Osteocyte (in vitro differentiated cells): ENCODE data around the gene OGFOD3. TPM values are rescaled to one million over a fixed set of nuclear protein-coding genes. Genes with fewer than 3 reads are reported as not detected.
"Not testable (repeated sequence)": the region's sequence is repeated elsewhere in the genome, so short reads cannot be mapped to it uniquely, and the experiment has no call there.

Source experiments
- DNase-seq: peaks from one replicate; pipeline ENCODE4 v3.0.0; 2021; ENCODE audit warnings: mixed read lengths; ENCODE audit not compliant: unreplicated experiment; ENCODE audit errors: extremely low spot score
- H3K27ac Mint-ChIP-seq: one replicate; pipeline ENCODE4 v1.8.0; 2021; ENCODE audit warnings: mild to moderate bottlenecking, mixed read lengths; ENCODE audit not compliant: unreplicated experiment
- H3K27me3 Mint-ChIP-seq: one replicate; pipeline ENCODE4 v1.8.0; 2021; ENCODE audit warnings: mixed read lengths; ENCODE audit not compliant: unreplicated experiment
- H3K36me3 Mint-ChIP-seq: one replicate; pipeline ENCODE4 v1.8.0; 2021; ENCODE audit warnings: mixed read lengths; ENCODE audit not compliant: unreplicated experiment
- H3K4me1 Mint-ChIP-seq: one replicate; pipeline ENCODE4 v1.8.0; 2021; ENCODE audit warnings: mixed read lengths; ENCODE audit not compliant: unreplicated experiment
- H3K4me3 Mint-ChIP-seq: one replicate; pipeline ENCODE4 v1.8.0; 2021; ENCODE audit warnings: mild to moderate bottlenecking, moderate library complexity, mixed read lengths; ENCODE audit not compliant: unreplicated experiment
- H3K9me3 Mint-ChIP-seq: one replicate; pipeline ENCODE4 v1.8.0; 2021; ENCODE audit warnings: mixed read lengths; ENCODE audit not compliant: unreplicated experiment
- total RNA-seq: library from RNA; stranded (reverse); gene quantifications from 2 replicates; pipeline ENCODE4 v1.2.1, GENCODE V29; 2021
- TF ChIP-seq, protein P1 (sequence below): fragments of 200-600 bp; sonication (generic); IDR thresholded peaks from 2 replicates; pipeline ENCODE4 v1.5.0; 2021; ENCODE audit warnings: antibody characterized with exemption, mild to moderate bottlenecking, moderate library complexity

Gene OGFOD3
- total RNA-seq, 1 donor from 2014 or later, result 32.8 TPM

DNA sequence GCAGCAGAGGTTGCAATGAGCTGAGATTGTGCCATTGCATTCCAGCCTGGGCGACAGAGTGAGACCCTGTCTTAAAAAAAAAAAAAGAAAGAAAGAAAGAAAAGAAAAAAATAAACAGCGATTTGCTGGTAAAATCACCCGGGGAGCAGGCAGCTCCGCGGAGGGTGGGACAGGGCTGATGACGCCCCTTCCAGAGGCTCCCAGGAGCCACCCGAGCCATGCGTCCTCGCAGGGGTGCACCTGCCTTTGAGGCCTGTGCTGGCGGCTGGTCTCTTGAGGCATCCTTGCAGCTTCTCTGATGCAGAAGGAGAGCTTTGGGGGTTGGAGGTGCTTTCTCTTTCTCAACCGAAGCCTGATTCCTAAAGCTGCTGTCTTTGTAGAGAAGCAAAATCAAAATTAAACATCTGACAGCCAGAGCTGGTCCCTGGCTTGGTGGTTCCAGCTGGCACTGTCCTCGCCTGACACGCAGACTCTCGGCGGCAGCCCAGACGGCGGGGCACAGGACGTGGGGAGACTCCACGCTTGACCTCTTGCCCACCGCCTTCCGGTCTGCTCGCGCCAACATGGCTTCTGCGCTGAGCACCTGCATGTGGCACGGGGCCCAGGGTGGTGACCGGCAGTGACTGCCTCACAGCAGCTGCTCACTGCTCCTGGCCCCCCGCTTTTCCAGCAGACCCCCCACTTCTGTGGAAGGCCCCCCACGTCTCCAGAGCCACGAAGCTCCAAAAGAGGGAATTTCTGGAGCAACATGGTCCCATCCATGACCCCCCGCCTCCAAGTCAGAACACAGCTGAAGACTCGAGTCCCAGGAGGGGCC, 40.3 kb downstream of the OGFOD3 start:
- H3K9me3 Mint-ChIP-seq, result no peaks in the 10 kb centered on the region
- H3K36me3 Mint-ChIP-seq, result no peaks in the 10 kb centered on the region
- DNase-seq, result no peak
- H3K4me1 Mint-ChIP-seq, result no peaks in the 10 kb centered on the region
- no peak overlapping the region for H3K27ac Mint-ChIP-seq
- H3K27me3 Mint-ChIP-seq, result peaks cover 15% of the 10 kb centered on the region
- TF ChIP-seq, protein P1, sequence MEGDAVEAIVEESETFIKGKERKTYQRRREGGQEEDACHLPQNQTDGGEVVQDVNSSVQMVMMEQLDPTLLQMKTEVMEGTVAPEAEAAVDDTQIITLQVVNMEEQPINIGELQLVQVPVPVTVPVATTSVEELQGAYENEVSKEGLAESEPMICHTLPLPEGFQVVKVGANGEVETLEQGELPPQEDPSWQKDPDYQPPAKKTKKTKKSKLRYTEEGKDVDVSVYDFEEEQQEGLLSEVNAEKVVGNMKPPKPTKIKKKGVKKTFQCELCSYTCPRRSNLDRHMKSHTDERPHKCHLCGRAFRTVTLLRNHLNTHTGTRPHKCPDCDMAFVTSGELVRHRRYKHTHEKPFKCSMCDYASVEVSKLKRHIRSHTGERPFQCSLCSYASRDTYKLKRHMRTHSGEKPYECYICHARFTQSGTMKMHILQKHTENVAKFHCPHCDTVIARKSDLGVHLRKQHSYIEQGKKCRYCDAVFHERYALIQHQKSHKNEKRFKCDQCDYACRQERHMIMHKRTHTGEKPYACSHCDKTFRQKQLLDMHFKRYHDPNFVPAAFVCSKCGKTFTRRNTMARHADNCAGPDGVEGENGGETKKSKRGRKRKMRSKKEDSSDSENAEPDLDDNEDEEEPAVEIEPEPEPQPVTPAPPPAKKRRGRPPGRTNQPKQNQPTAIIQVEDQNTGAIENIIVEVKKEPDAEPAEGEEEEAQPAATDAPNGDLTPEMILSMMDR, result no peak
- no peak overlapping the region for H3K4me3 Mint-ChIP-seq

DNA sequence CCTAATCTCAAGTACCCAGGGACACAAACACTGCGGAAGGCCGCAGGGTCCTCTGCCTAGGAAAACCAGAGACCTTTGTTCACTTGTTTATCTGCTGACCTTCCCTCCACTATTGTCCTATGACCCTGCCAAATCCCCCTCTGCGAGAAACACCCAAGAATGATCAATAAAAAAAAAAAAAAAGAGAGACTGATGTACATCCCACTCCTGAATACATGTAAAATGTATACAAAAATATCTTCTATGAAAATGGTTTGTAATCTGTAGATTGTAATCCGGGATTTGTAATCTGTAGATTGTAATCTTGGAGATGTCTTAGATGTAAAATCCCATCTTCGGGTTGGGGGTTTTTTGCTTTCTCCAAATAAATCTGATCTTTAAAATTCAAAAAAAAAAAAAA, 41.1 kb downstream of the OGFOD3 start:
- H3K27ac Mint-ChIP-seq, H3K4me1 Mint-ChIP-seq, DNase-seq, H3K4me3 Mint-ChIP-seq, H3K9me3 Mint-ChIP-seq, H3K36me3 Mint-ChIP-seq: not testable (repeated sequence)
- peaks cover 21% of the 10 kb centered on the region for H3K27me3 Mint-ChIP-seq

GRCh38 chr17:82376042-82376730, 42.2 kb downstream of the OGFOD3 start:
- Mint-ChIP-seq H3K4me3 (no peak overlapping the region), H3K36me3 (no peaks in the 10 kb centered on the region), H3K9me3 (no peaks in the 10 kb centered on the region), H3K4me1 (peaks cover 2% of the 10 kb centered on the region), H3K27me3 (peaks cover 19% of the 10 kb centered on the region), H3K27ac (no peak overlapping the region)
- TF ChIP-seq, protein P1, result no peak
- DNase-seq, result no peak

DNA sequence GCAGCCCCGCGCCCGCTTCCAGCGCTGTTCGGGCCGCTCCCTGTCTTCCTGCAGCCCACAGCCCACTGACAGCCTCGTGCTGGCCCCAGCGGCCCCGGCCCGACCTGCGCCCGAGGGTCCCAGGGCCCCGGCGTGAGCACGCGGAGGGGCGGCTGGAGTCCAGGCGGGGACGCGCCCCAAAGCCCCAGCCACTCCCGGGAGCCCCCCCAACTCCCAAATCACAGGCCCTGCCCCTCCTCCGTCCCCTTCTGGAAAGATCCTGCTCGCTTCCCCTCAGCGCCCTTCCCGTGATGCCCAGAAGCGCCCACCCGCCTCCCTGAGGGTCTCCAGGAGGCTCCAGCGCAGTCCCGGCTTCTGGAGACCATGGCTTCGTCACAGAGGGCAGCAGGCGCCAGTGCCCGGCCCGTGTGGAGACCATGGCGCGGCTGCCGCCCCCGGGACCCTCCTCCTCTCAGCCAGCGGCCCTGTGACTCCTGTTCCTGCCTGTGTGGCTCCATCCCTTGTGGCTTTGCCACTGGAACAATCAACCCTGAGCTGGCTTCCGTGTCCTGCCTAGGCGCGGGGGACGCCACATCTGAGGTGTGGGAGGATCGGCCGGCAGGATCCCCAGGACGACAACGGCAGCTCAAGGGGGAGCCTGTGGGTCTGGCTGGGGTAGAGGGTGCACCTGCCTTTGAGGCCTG, 42.9 kb downstream of the OGFOD3 start:
- no peak for DNase-seq
- Mint-ChIP-seq H3K27me3 (peaks cover 25% of the 10 kb centered on the region), H3K27ac (no peak overlapping the region), H3K9me3 (no peaks in the 10 kb centered on the region), H3K4me3 (no peak overlapping the region), H3K36me3 (no peaks in the 10 kb centered on the region), H3K4me1 (peaks cover 7% of the 10 kb centered on the region)
- TF ChIP-seq, protein P1, result no peak

GRCh38 chr17:82374626-82375331, 43.6 kb downstream of the OGFOD3 start:
- Mint-ChIP-seq H3K27ac (no peak overlapping the region), H3K36me3 (no peaks in the 10 kb centered on the region), H3K4me1 (peaks cover 10% of the 10 kb centered on the region), H3K4me3 (no peak overlapping the region), H3K9me3 (no peaks in the 10 kb centered on the region), H3K27me3 (peaks cover 25% of the 10 kb centered on the region)
- DNase-seq, result no peak
- TF ChIP-seq, protein P1, result no peak
